ENCODE results near the gene PARVG.
A peak's percentile ranks its signal among the peaks of the same experiment; 100 is the strongest.
"Not testable (repeated sequence)": the region's sequence is repeated elsewhere in the genome, so short reads cannot be mapped to it uniquely, and the experiment has no call there.

PARVG gene

GRCh38 chr22:44211946-44212930, 31.5 kb downstream of the PARVG start:
- no peak for DNase-seq (ENCODE audit: low spot score)

GRCh38 chr22:44212936-44213335, 32.2 kb downstream of the PARVG start:
- no peak for DNase-seq (ENCODE audit: low spot score)

DNA sequence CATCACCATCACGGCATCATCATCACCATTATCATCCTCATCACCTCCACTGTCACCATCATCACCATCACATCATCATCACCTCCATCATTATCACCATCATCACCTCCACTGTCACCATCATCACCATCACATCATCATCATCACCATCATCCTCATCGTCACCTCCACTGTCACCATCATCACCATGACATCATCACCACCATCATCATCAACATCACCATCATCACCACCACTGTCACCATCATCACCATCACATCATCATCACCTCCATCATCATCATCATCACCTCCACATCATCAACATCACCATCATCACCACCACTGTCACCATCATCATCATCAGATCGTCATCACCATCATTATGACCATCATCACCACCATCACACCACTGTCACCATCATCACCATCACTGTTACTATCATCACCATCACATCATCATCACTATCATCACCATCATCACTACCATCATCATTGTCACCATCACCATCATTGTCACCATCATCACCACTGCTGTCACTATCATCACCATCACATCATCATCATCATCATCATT, 32.8 kb downstream of the PARVG start:
- no peak for DNase-seq (ENCODE audit: low spot score)

GRCh38 chr22:44214187-44214586, 33.5 kb downstream of the PARVG start:
- DNase-seq (ENCODE audit: low spot score) = no peak

DNA sequence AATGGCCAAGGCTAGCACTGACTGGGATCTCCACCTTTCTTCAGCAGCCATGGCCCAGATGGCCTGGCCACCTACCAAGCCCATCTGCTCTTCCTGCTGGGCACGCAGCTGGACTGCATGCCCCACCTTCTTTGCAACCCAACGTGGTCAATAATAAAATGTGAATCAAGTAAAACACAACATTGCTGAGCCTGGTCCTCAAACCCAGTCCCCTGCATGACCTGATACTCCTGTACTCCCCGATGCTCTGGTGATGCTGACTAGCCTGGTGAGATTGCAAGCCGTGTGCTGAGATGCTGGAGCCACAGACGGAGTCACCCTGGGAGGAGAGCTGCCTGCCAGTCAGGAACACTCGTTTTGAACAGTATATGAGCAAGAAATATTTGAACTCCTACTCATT, 34.0 kb downstream of the PARVG start:
- no peak for DNase-seq (ENCODE audit: low spot score)

- no peak for DNase-seq (ENCODE audit: low spot score)
Measured at GRCh38 chr22:44215287-44215686, 34.6 kb downstream of the PARVG start.

- no peak for DNase-seq (ENCODE audit: low spot score)
Measured at GRCh38 chr22:44217346-44217745, 36.6 kb downstream of the PARVG start.

- no peak for DNase-seq (ENCODE audit: low spot score)
Measured at GRCh38 chr22:44218071-44218470, 37.3 kb downstream of the PARVG start.

DNA sequence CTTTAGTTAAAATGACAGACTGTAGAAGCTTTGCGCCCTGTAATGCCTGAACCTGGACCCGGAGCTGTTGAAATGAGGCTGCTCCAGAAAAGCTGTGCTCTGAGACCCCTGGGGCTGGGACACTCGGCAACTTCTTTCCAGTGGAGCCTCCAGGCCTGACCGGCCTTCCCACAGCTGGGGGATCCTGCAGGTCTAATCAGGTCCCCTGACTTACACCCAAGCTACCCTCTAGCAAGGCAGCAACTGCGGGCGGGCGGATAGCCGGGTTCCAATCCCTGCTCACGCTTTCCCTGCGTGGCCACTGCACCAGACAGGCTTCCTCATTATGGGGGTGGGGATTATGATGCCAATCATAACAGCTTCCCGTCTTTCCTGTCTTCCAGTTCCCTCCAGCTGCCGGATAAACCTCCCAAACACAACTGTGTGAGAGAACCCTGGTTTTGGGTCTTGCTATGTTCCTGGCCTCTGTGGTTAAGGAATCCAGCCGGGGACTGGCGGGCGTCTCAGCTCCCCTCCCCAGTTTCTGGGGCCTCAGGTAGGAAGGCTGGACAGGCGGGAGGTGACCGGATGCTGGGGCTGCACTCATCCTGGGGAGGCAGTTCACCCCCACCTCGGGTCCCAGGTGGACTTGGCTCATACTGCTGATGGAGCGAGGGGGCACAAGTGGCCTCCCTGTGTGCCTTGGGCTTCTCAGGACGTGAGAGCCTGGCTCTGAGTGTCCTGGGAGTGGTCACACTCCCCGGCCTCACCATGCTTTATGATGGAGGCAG, 38.6 kb downstream of the PARVG start:
- no peak for DNase-seq (ENCODE audit: low spot score)

DNA sequence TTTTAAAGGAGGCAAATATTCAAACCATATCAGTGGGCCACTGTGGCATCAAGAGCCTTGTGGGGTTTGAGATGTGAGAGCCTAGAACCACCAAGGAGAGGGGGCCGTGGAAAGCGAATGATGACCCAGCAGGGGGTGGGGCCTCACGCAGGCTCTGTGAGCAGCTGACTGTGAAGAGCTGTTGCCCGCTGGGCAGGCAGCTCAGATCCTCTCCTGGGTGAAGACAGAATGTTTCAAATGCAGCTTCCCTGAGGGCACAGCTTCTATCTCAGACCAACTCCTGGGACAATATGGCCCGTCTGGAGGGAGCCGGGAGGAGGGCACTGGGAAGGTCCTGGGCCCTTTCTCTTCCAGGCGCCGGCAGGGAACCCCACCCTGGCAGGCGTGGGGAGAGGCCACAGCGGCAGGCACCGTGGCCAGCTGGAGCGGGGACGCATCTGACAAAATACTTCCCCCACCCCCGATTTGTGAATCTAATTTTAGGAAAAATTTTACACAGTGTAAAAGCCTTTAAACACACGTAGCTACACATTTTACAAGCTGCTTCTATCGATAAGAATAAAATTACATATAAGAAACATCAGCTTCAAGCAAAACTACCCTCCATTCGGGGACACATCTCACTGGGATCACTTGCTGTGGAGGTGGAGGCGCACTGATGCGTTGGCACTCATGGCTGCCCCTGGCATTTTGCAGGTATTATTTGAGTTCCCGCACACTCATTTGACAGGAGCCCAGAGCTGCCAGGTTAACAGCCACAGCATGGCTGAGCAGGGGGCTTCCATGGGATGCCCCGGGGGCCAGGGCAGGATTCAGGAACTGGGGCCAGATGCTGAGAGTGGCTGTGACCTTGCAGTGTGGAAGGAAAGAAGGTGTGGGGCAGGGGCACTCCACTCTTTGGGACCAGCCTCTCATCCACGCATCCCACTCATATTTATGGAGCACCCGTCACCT, 40.3 kb downstream of the PARVG start:
- DNase-seq (ENCODE audit: low spot score) = no peak

DNA sequence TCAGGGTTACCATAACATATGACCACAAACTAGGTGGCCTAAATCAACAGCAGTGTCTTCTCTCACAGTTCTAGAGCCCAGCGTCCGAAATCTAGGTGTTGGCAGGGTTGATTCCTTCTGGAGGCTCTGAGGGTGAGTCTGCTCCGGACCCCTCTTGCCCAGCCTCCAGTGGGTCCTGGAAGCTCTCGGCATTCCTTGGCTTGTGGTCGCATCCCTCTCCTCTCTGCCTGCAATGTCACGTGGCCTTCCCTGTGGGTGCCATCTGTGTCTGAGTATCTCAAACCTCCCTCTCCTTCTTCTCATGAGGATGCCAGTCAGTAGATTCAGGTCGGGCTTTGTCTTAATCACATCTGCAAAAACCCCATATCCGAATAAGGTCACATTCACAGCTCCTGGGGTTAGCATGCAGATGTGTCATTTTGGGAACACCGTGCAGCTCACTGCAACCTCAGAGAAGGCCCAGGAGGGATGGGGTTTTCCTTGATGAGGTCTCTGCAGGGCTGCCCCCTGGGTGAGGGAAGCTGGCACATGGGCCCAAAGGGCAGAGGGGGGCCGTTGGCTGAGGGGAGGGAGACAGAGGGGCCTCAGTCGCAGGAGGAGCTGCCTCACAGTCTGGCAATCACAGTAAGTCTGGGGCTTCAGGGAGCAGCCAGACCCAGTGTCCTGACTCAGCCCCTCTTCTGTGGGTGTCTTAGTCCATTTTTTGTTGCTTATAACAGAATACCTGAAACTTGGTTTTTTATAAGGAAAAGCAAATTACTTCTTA, 41.2 kb downstream of the PARVG start:
- no peak for DNase-seq (ENCODE audit: low spot score)

- DNase-seq (ENCODE audit: low spot score) = peak; percentile 13
Measured at GRCh38 chr22:44224166-44224565, 43.4 kb downstream of the PARVG start.

GRCh38 chr22:44225091-44225689, 44.5 kb downstream of the PARVG start:
- no peak for DNase-seq (ENCODE audit: low spot score)

DNA sequence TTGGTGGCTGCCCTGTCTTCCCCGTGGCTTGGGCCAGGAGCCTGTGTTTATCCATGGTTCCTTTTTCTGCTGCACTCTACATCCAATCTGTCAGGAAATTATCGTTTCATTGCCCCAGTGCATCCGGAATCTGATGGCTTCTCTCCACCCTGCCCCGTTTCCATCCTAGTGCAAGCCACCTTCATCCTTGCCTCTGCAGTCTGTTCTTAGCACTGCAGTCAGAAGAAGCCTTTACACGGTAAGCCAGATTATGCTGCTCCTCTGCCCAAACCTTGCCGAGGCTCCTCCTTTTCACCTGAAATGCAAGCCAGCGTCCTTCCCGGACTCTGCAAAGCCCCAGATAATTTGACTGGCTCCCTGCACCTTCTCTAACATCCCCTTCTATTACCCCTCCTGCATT, 45.1 kb downstream of the PARVG start:
- DNase-seq (ENCODE audit: low spot score) = no peak

- no peak for DNase-seq (ENCODE audit: low spot score)
Measured at GRCh38 chr22:44229331-44229730, 48.6 kb downstream of the PARVG start.

DNA sequence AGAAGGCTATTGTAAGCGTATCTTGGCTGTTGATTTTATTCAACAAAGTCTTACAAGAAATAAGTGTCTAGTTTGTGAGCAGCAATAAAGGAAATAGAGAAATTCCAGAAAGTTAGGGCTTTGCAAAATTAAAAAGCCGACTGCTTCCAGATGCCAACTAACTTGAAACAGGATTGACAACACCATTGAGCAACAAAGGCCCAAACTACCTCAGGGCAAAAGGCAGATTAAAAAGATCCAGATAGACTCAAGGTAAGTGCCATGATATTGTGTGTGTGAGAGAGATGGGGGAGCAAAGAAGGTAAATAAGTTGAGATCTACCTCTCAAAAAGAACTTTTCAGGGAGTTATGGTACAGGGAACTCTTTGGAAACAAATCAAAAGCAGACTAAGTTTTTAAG, 49.1 kb downstream of the PARVG start:
- no peak for DNase-seq (ENCODE audit: low spot score)

- no peak for DNase-seq (ENCODE audit: low spot score)
Measured at GRCh38 chr22:44231233-44231632, 50.5 kb downstream of the PARVG start.

- DNase-seq (ENCODE audit: low spot score) = not testable (repeated sequence)
Measured at GRCh38 chr22:44234372-44234771, 53.6 kb downstream of the PARVG start.

DNA sequence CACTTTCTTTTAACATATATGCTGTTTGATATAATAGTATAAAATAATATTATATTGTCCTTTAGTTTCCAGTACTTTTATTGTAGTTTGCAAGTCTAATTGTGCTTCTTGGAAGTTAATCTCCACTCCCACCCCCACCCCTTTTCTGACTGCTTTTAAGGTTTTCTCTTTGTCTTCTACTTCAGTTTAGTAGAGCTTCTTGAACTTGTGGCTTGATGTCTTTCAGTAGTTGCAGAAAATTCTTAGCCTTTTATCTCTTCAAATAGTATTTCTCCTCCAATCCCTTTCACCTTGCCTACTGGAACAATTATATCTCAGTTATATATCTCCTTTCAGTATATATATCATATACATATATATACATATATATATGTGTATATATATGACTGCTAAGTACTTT, 56.6 kb downstream of the PARVG start:
- no peak for DNase-seq (ENCODE audit: low spot score)

GRCh38 chr22:44241121-44241520, 60.4 kb downstream of the PARVG start:
- not testable (repeated sequence) for DNase-seq (ENCODE audit: low spot score)
